ENCODE results near the gene PTPMT1.
"Not testable (repeated sequence)": the region's sequence is repeated elsewhere in the genome, so short reads cannot be mapped to it uniquely, and the experiment has no call there.

The PTPMT1 gene

DNA sequence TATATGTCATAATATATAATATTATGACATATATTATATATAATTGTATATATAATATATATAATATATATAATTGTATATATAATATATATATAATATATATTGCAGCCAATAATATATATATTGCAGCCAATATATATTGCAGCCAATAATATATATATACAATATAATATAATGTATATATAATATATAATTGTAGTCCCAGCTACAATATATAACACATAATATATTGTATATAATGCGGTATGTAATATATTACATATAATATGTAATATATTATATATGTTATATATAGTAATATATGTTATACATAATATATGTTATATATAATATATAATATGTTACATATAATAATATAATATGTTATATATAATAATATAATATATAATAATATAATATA lies 6.7 kb upstream of the PTPMT1 start:
- DNase-seq, result no peak
- TF ChIP-seq GATA1 (IDR thresholded peaks at IDR 0.05; ENCODE audit: low read depth, low read length) (no peak), POLR2A (IDR thresholded peaks at IDR 0.05; ENCODE audit: low read length) (no peak)

DNA sequence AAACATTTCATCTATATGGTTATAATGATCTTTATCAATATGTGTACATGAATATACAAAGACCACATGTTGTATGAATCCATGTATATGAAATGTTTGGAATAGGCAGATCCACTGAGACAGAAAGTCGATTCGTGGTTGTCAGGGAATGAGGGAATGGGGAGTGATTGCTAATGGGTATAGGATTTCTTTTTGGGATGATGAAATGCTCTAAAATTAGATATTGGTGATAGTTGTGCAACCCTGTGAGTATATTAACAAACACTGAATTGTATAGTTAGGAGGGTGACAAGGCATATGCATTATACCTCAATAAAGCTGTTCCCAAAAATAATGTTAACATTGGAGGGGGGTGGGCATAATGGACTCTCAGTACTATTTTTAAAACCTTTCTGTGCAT lies 5.0 kb upstream of the PTPMT1 start:
- no peak for TF ChIP-seq GATA1 (IDR thresholded peaks at IDR 0.05; ENCODE audit: low read depth, low read length)
- no peak for TF ChIP-seq POLR2A (IDR thresholded peaks at IDR 0.05; ENCODE audit: low read length)
- no peak for DNase-seq

DNA sequence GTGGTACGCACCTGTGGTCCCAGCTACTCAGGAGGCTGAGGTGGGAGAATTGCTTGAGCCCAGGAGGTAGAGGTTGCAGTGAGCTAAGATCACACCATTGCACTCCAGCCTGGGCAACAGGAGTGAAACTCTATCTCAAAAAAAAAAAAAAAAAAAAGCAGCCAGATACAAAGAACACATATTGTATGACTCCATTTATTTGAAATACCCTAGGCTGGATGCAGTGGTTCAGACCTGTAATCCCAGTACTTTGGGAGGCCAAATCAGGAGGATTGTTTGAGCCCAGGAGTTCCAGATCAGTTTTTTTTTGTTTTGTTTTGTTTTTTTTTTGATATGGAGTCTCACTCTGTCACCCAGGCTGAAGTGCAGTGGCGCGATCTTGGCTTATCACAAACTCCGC lies 3.0 kb upstream of the PTPMT1 start:
- not testable (repeated sequence) for DNase-seq

GRCh38 chr11:47564366-47564765 lies 1.0 kb upstream of the PTPMT1 start:
- DNase-seq, result not testable (repeated sequence)

- no peak for TF ChIP-seq POLR2A (IDR thresholded peaks at IDR 0.05; ENCODE audit: low read length)
- no peak for DNase-seq
Observed at GRCh38 chr11:47564933-47565339, 463 bp upstream of the PTPMT1 start.

- DNase-seq, result peak; percentile 53 to 62
- TF ChIP-seq POLR2A (IDR thresholded peaks at IDR 0.05; ENCODE audit: low read length) (no peak), GATA1 (IDR thresholded peaks at IDR 0.05; ENCODE audit: low read depth, low read length) (no peak)
Observed at GRCh38 chr11:47566149-47566698, 825 bp downstream of the PTPMT1 start.

GRCh38 chr11:47569646-47570045 lies 4.2 kb downstream of the PTPMT1 start:
- DNase-seq, result no peak
- TF ChIP-seq POLR2A (IDR thresholded peaks at IDR 0.05; ENCODE audit: low read length), result no peak
- TF ChIP-seq GATA1 (IDR thresholded peaks at IDR 0.05; ENCODE audit: low read depth, low read length), result no peak

- DNase-seq, result no peak
- no peak for TF ChIP-seq POLR2A (IDR thresholded peaks at IDR 0.05; ENCODE audit: low read length)
- TF ChIP-seq GATA1 (IDR thresholded peaks at IDR 0.05; ENCODE audit: low read depth, low read length), result no peak
Observed at GRCh38 chr11:47570651-47571356, 5.4 kb downstream of the PTPMT1 start.

DNA sequence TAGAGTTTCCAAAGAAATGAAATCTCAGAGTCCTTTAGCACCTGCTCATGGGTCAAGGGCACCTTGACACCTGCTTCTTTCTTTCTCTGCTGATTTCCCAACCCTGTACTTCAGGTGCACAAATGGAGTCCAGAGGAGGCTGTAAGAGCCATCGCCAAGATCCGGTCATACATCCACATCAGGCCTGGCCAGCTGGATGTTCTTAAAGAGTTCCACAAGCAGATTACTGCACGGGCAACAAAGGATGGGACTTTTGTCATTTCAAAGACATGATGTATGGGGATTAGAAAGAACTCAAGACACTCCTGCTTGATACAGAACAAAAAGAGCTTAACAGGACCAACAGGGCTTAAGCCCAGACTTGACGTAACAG lies 5.9 kb downstream of the PTPMT1 start:
- no peak for DNase-seq
- no peak for TF ChIP-seq POLR2A (IDR thresholded peaks at IDR 0.05; ENCODE audit: low read length)
- no peak for TF ChIP-seq GATA1 (IDR thresholded peaks at IDR 0.05; ENCODE audit: low read depth, low read length)

- no peak for DNase-seq
- TF ChIP-seq POLR2A (IDR thresholded peaks at IDR 0.05; ENCODE audit: low read length) (no peak), GATA1 (IDR thresholded peaks at IDR 0.05; ENCODE audit: low read depth, low read length) (no peak)
Observed at GRCh38 chr11:47571895-47572294, 6.5 kb downstream of the PTPMT1 start.

GRCh38 chr11:47572715-47573255 lies 7.4 kb downstream of the PTPMT1 start:
- TF ChIP-seq GATA1 (IDR thresholded peaks at IDR 0.05; ENCODE audit: low read depth, low read length) (no peak), POLR2A (IDR thresholded peaks at IDR 0.05; ENCODE audit: low read length) (no peak)
- no peak for DNase-seq

GRCh38 chr11:47573321-47573720 lies 7.9 kb downstream of the PTPMT1 start:
- DNase-seq, result no peak
- TF ChIP-seq POLR2A (IDR thresholded peaks at IDR 0.05; ENCODE audit: low read length) (no peak), GATA1 (IDR thresholded peaks at IDR 0.05; ENCODE audit: low read depth, low read length) (no peak)

- no peak for TF ChIP-seq GATA1 (IDR thresholded peaks at IDR 0.05; ENCODE audit: low read depth, low read length)
- TF ChIP-seq POLR2A (IDR thresholded peaks at IDR 0.05; ENCODE audit: low read length), result no peak
- no peak for DNase-seq
Observed at GRCh38 chr11:47577460-47578041, 12.2 kb downstream of the PTPMT1 start.

DNA sequence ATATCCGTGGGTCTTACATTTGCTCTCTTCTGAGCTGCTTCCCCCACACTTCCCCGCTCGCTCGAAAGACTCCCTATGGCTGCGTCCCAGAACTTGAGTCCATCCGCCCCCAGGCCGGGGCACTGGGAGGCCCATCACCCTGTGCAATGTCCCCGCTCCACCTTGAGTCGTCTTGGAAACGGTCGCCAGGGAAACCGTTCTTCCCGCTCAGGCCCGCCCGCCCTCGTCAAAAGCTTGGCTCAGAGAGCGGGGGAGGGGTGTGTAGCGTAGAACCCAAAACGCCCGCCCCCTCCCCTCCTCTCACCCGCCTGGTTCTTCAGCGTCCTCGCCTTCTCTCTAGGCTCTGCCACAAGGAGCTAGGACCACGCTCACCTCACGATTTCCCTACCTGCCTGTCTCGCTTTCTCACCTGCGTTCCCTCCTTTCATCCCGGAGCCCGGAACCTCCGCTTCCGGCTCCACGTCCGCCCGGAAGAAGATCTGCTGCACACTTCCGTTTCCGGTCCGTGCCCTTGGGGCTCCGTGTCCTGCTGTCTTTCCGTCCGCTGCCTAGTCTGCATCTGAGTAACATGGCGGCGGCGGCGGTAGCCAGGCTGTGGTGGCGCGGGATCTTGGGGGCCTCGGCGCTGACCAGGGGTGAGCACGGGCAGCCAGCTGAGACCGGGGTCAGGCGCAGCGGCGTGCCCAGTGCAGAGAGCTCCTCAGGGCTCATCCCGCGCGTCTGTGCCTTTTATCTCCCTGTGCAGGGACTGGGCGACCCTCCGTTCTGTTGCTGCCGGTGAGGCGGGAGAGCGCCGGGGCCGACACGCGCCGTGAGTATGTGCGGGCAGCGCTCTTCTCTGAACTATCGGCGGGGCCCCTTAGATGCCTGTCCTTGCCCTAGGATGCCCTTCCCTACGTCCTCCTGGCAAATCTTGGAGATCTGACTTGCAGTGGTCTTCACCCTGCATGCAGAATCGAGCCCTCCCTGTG lies 13.4 kb downstream of the PTPMT1 start, which contains the start of the genes KBTBD4 and NDUFS3:
KBTBD4 (minus strand) TSS at position 447 of the 971 bp plus-strand sequence; CDS start at position 428, 19 bp downstream.
NDUFS3 (plus strand) TSS at position 551 of the 971 bp plus-strand sequence; CDS start at position 569, 18 bp downstream.
- TF ChIP-seq POLR2A (IDR thresholded peaks at IDR 0.05; ENCODE audit: low read length) (peak; percentile 91), GATA1 (IDR thresholded peaks at IDR 0.05; ENCODE audit: low read depth, low read length) (no peak)
- peak; percentile 95 to 96 for DNase-seq

Measured in erythroblast (primary cell).